NCI-H128 (cell line): ENCODE data around the gene PGM2L1.
"Not testable (repeated sequence)": the region's sequence is repeated elsewhere in the genome, so short reads cannot be mapped to it uniquely, and the experiment has no call there.

Experiments
- DNase-seq: peaks from one replicate; lab custom pipeline; 2025; ENCODE audit not compliant: unreplicated experiment; lab: John Stamatoyannopoulos, UW

Gene PGM2L1

GRCh38 chr11:74403607-74404321 lies 5.5 kb upstream of the PGM2L1 start:
- no peak for DNase-seq

- no peak for DNase-seq
These were observed 2.4 kb upstream of the PGM2L1 start for GRCh38 chr11:74400606-74401005.

- DNase-seq = no peak
These were observed 561 bp downstream of the PGM2L1 start for GRCh38 chr11:74397501-74398243.

GRCh38 chr11:74392256-74392655 lies 6.0 kb downstream of the PGM2L1 start:
- DNase-seq = no peak

GRCh38 chr11:74391193-74391592 lies 7.0 kb downstream of the PGM2L1 start:
- DNase-seq = no peak

- DNase-seq = no peak
These were observed 7.5 kb downstream of the PGM2L1 start for GRCh38 chr11:74390697-74391096.

- peak; percentile 57 for DNase-seq
These were observed 9.4 kb downstream of the PGM2L1 start for GRCh38 chr11:74388678-74389327.

- no peak for DNase-seq
These were observed 13.6 kb downstream of the PGM2L1 start for GRCh38 chr11:74384641-74385040.

- DNase-seq = peak; percentile 62
These were observed 17.3 kb downstream of the PGM2L1 start for GRCh38 chr11:74380746-74381439.

GRCh38 chr11:74377689-74378088 lies 20.5 kb downstream of the PGM2L1 start:
- DNase-seq = no peak

- DNase-seq = no peak
These were observed 24.9 kb downstream of the PGM2L1 start for GRCh38 chr11:74373382-74373781.

- DNase-seq = no peak
These were observed 26.8 kb downstream of the PGM2L1 start for GRCh38 chr11:74371269-74372052.

GRCh38 chr11:74370123-74370522 lies 28.1 kb downstream of the PGM2L1 start:
- no peak for DNase-seq

GRCh38 chr11:74367881-74368280 lies 30.4 kb downstream of the PGM2L1 start:
- no peak for DNase-seq

GRCh38 chr11:74366576-74366975 lies 31.7 kb downstream of the PGM2L1 start:
- DNase-seq = no peak

GRCh38 chr11:74365805-74366204 lies 32.4 kb downstream of the PGM2L1 start:
- not testable (repeated sequence) for DNase-seq

GRCh38 chr11:74357449-74357848 lies 40.8 kb downstream of the PGM2L1 start:
- DNase-seq = no peak

GRCh38 chr11:74355626-74356025 lies 42.6 kb downstream of the PGM2L1 start:
- DNase-seq = no peak

- DNase-seq = no peak
These were observed 44.2 kb downstream of the PGM2L1 start for GRCh38 chr11:74354036-74354435.

- no peak for DNase-seq
These were observed 50.9 kb downstream of the PGM2L1 start for GRCh38 chr11:74347381-74347780.

- DNase-seq = no peak
These were observed 52.8 kb downstream of the PGM2L1 start for GRCh38 chr11:74345420-74345819.
